ENCODE results near the gene CDH26.

- TF ChIP-seq POLR2A (IDR thresholded peaks at IDR 0.05): no peak
- TF ChIP-seq CTCF (IDR thresholded peaks at IDR 0.05): no peak
Observed at GRCh38 chr20:60040471-60041162, 82.4 kb downstream of the CDH26 start.

All from sigmoid colon (tissue), 3 donors.